ENCODE results near the gene TRH.
A peak's percentile ranks its signal among the peaks of the same experiment; 100 is the strongest.

The TRH gene

GRCh38 chr3:129974564-129974832, at the start of gene TRH:
TRH (plus strand) TSS chr3:129974720; CDS start chr3:129975817, 1,097 bp downstream.
- H3K9me3 Mint-ChIP-seq: no peaks in the 10 kb centered on the region
- peak within 1 kb of the TSS; percentile 42 for H3K4me3 Mint-ChIP-seq
- no peaks in the 10 kb centered on the region for H3K36me3 Mint-ChIP-seq
- CTCF ChIA-PET: no interaction called here
- peaks cover 6% of the 10 kb centered on the region for H3K4me1 Mint-ChIP-seq
- no peak for DNase-seq
- H3K27me3 Mint-ChIP-seq: peaks cover 86% of the 10 kb centered on the region
- no peak within 1 kb of the TSS for H3K27ac Mint-ChIP-seq

GRCh38 chr3:129927072-129927471, 47.4 kb upstream of the TRH start:
- Mint-ChIP-seq H3K36me3 (peaks cover 3% of the 10 kb centered on the region), H3K27ac (no peak overlapping the region), H3K27me3 (peaks cover 19% of the 10 kb centered on the region), H3K9me3 (peaks cover 10% of the 10 kb centered on the region), H3K4me1 (no peaks in the 10 kb centered on the region), H3K4me3 (no peak overlapping the region)
- no peak for DNase-seq
- CTCF ChIA-PET: no interaction called here

GRCh38 chr3:129929383-129929782, 45.1 kb upstream of the TRH start:
- H3K36me3 Mint-ChIP-seq: peaks cover 3% of the 10 kb centered on the region
- peaks cover 20% of the 10 kb centered on the region for H3K27me3 Mint-ChIP-seq
- H3K9me3 Mint-ChIP-seq: peaks cover 10% of the 10 kb centered on the region
- no peak overlapping the region for H3K4me3 Mint-ChIP-seq
- H3K27ac Mint-ChIP-seq: no peak overlapping the region
- no peaks in the 10 kb centered on the region for H3K4me1 Mint-ChIP-seq
- DNase-seq: no peak
- CTCF ChIA-PET: interaction anchor here (1.1 kb wide), 1 partner anchor 73 kb away, joined by 3 read pairs; no protein-coding TSS in a partner anchor

- no peak overlapping the region for H3K4me3 Mint-ChIP-seq
- H3K36me3 Mint-ChIP-seq: peaks cover 3% of the 10 kb centered on the region
- no peak for DNase-seq
- no peak overlapping the region for H3K27ac Mint-ChIP-seq
- H3K4me1 Mint-ChIP-seq: peaks cover 8% of the 10 kb centered on the region
- peaks cover 6% of the 10 kb centered on the region for H3K9me3 Mint-ChIP-seq
- CTCF ChIA-PET: interaction anchor here (0.7 to 3.3 kb wide), 9 partner anchors 10 to 443 kb away, joined by 3 to 16 read pairs (median 5); no protein-coding TSS in a partner anchor
- H3K27me3 Mint-ChIP-seq: peaks cover 4% of the 10 kb centered on the region
Observed at GRCh38 chr3:129933471-129933870, 41.0 kb upstream of the TRH start.

GRCh38 chr3:129934234-129935123, 40.0 kb upstream of the TRH start:
- peaks cover 4% of the 10 kb centered on the region for H3K9me3 Mint-ChIP-seq
- no peak overlapping the region for H3K27ac Mint-ChIP-seq
- H3K36me3 Mint-ChIP-seq: peaks cover 3% of the 10 kb centered on the region
- CTCF ChIA-PET: interaction anchor here (0.7 to 3.3 kb wide), 10 partner anchors 9 to 444 kb away, joined by 3 to 16 read pairs (median 5); no protein-coding TSS in a partner anchor
- H3K4me3 Mint-ChIP-seq: no peak overlapping the region
- peak; percentile 41 for DNase-seq
- H3K4me1 Mint-ChIP-seq: peaks cover 8% of the 10 kb centered on the region
- H3K27me3 Mint-ChIP-seq: peaks cover 4% of the 10 kb centered on the region

GRCh38 chr3:129936757-129937156, 37.8 kb upstream of the TRH start:
- peak; percentile 45 for DNase-seq
- peaks cover 18% of the 10 kb centered on the region for H3K4me1 Mint-ChIP-seq
- no peaks in the 10 kb centered on the region for H3K36me3 Mint-ChIP-seq
- no peak overlapping the region for H3K27ac Mint-ChIP-seq
- CTCF ChIA-PET: no interaction called here
- H3K27me3 Mint-ChIP-seq: peaks cover 8% of the 10 kb centered on the region
- H3K4me3 Mint-ChIP-seq: peak overlapping the region; percentile 45
- H3K9me3 Mint-ChIP-seq: no peaks in the 10 kb centered on the region

GRCh38 chr3:129937717-129938116, 36.8 kb upstream of the TRH start:
- no peaks in the 10 kb centered on the region for H3K9me3 Mint-ChIP-seq
- no peak overlapping the region for H3K27ac Mint-ChIP-seq
- DNase-seq: no peak
- peaks cover 18% of the 10 kb centered on the region for H3K4me1 Mint-ChIP-seq
- H3K4me3 Mint-ChIP-seq: no peak overlapping the region
- peaks cover 17% of the 10 kb centered on the region for H3K27me3 Mint-ChIP-seq
- H3K36me3 Mint-ChIP-seq: no peaks in the 10 kb centered on the region
- CTCF ChIA-PET: no interaction called here

GRCh38 chr3:129938140-129938930, 36.2 kb upstream of the TRH start:
- peaks cover 17% of the 10 kb centered on the region for H3K27me3 Mint-ChIP-seq
- CTCF ChIA-PET: no interaction called here
- no peak overlapping the region for H3K27ac Mint-ChIP-seq
- H3K9me3 Mint-ChIP-seq: no peaks in the 10 kb centered on the region
- H3K4me1 Mint-ChIP-seq: peaks cover 18% of the 10 kb centered on the region
- no peaks in the 10 kb centered on the region for H3K36me3 Mint-ChIP-seq
- DNase-seq: no peak
- H3K4me3 Mint-ChIP-seq: no peak overlapping the region

GRCh38 chr3:129940086-129940485, 34.4 kb upstream of the TRH start:
- peaks cover 18% of the 10 kb centered on the region for H3K4me1 Mint-ChIP-seq
- CTCF ChIA-PET: interaction anchor here (0.9 kb wide), 1 partner anchor 28 kb away, joined by 3 read pairs; no protein-coding TSS in a partner anchor
- no peak overlapping the region for H3K27ac Mint-ChIP-seq
- peaks cover 15% of the 10 kb centered on the region for H3K27me3 Mint-ChIP-seq
- H3K9me3 Mint-ChIP-seq: no peaks in the 10 kb centered on the region
- no peaks in the 10 kb centered on the region for H3K36me3 Mint-ChIP-seq
- no peak for DNase-seq
- no peak overlapping the region for H3K4me3 Mint-ChIP-seq

GRCh38 chr3:129942296-129942695, 32.2 kb upstream of the TRH start:
- CTCF ChIA-PET: interaction anchor here (0.6 to 3.9 kb wide), 14 partner anchors 8 to 452 kb away, joined by 3 to 29 read pairs (median 4); no protein-coding TSS in a partner anchor
- H3K9me3 Mint-ChIP-seq: no peaks in the 10 kb centered on the region
- no peaks in the 10 kb centered on the region for H3K36me3 Mint-ChIP-seq
- peaks cover 23% of the 10 kb centered on the region for H3K27me3 Mint-ChIP-seq
- H3K4me3 Mint-ChIP-seq: no peak overlapping the region
- H3K4me1 Mint-ChIP-seq: peaks cover 9% of the 10 kb centered on the region
- DNase-seq: peak; percentile 56
- H3K27ac Mint-ChIP-seq: no peak overlapping the region

- Mint-ChIP-seq H3K9me3 (no peaks in the 10 kb centered on the region), H3K27me3 (peaks cover 25% of the 10 kb centered on the region), H3K27ac (no peak overlapping the region), H3K4me1 (peaks cover 9% of the 10 kb centered on the region), H3K4me3 (no peak overlapping the region), H3K36me3 (no peaks in the 10 kb centered on the region)
- DNase-seq: no peak
- CTCF ChIA-PET: interaction anchor here (1.1 to 3.9 kb wide), 11 partner anchors 7 to 162 kb away, joined by 3 to 29 read pairs (median 5); no protein-coding TSS in a partner anchor
Observed at GRCh38 chr3:129943020-129943419, 31.5 kb upstream of the TRH start.

- DNase-seq: no peak
- Mint-ChIP-seq H3K4me1 (peaks cover 9% of the 10 kb centered on the region), H3K4me3 (no peak overlapping the region), H3K27me3 (peaks cover 26% of the 10 kb centered on the region), H3K27ac (no peak overlapping the region), H3K9me3 (no peaks in the 10 kb centered on the region), H3K36me3 (no peaks in the 10 kb centered on the region)
- CTCF ChIA-PET: no interaction called here
Observed at GRCh38 chr3:129944709-129945108, 29.8 kb upstream of the TRH start.

GRCh38 chr3:129947538-129948240, 26.8 kb upstream of the TRH start:
- Mint-ChIP-seq H3K9me3 (no peaks in the 10 kb centered on the region), H3K27me3 (peaks cover 18% of the 10 kb centered on the region), H3K36me3 (no peaks in the 10 kb centered on the region), H3K4me1 (no peaks in the 10 kb centered on the region), H3K27ac (no peak overlapping the region), H3K4me3 (no peak overlapping the region)
- DNase-seq: no peak
- CTCF ChIA-PET: interaction anchor here (0.7 to 1.1 kb wide), 2 partner anchors 16 to 36 kb away, joined by 3 read pairs; no protein-coding TSS in a partner anchor

Measured in activated naive CD4-positive, alpha-beta T cell treated with anti-CD3 and anti-CD28 coated beads, Interleukin-2, amount 10 ng/mL, durations not matched to agents 7 days and 5 days (primary cell).